ENCODE results near the gene CCDC188. TPM values are rescaled to one million over a fixed set of nuclear protein-coding genes. Genes with fewer than 3 reads are reported as not detected.

The CCDC188 gene
- total and polyA plus RNA-seq, 9 of the 15 experiments (the other 6 are each of a cell fraction or from before 2014, with no cell fraction given) = not detected

- peak; percentile 69 for TF ChIP-seq ZNF699 (CRISPR knock-in tag; IDR thresholded peaks at IDR 0.05; ENCODE audit: insufficient replicate concordance)
- TF ChIP-seq CAMTA2 (CRISPR knock-in tag; conservative IDR thresholded peaks at IDR 0.05) = 0 out of 2 replicates have a peak, but pooled peaks have one; percentile 82
- TF ChIP-seq KAT7 (CRISPR knock-in tag; IDR thresholded peaks at IDR 0.05; ENCODE audit: borderline replicate concordance) = no peak
- 0 out of 2 replicates have a peak, but pooled peaks have one; percentile 42 for TF ChIP-seq ZNF830 (CRISPR knock-in tag; IDR thresholded peaks at IDR 0.05)
- TF ChIP-seq ETS1 (conservative IDR thresholded peaks at IDR 0.05; ENCODE audit: control insufficient read depth, low read depth, low read length) = 0 out of 2 replicates have a peak, but pooled peaks have one; percentile 33
- 0 out of 2 replicates have a peak, but pooled peaks have one; percentile 59 for TF ChIP-seq SRSF3 (IDR thresholded peaks at IDR 0.05; ENCODE audit: insufficient read depth, low read length)
- 0 out of 2 replicates have a peak, but pooled peaks have one; percentile 18 for TF ChIP-seq BHLHE40 (IDR thresholded peaks at IDR 0.05; ENCODE audit: low read length)
- no peak for TF ChIP-seq NR1H2 (CRISPR knock-in tag; IDR thresholded peaks at IDR 0.05)
These were observed 20.5 kb downstream of the CCDC188 start (continued) for GRCh38 chr22:20130319-20130718.

- WGBS (ENCODE audit: insufficient coverage, low coverage, missing lambda C conversion rate) = 68% methylated on average over 3 of the region's 3 CpGs
- no peak overlapping the region for H3K4me2 ChIP-seq (ENCODE audit: insufficient read depth, low read length)
- intact Hi-C loops (cut with micrococcal nuclease) (loop anchor here (1.0 kb wide), 3 partner anchors 11 to 399 kb away; no protein-coding TSS in a partner anchor), in situ Hi-C loops (cut with MboI) (loop anchor here (5.0 kb wide), 1 partner anchor 157 kb away; no protein-coding TSS in a partner anchor)
- no peak overlapping the region for H3K27ac ChIP-seq (ENCODE audit: extremely low read depth, low read depth, low read length)
- POLR2A ChIA-PET = interaction anchor here (0.6 to 8.3 kb wide), 21 partner anchors 9 to 916 kb away, joined by 3 to 212 read pairs (median 4); partner anchors contain the start of genes GP1BB, RANBP1 and TRMT2A
- no peaks in the 10 kb centered on the region for H3K9me3 ChIP-seq (replicated peaks; ENCODE audit: control insufficient read depth, insufficient read depth, low read depth, low read length)
- H3K9me1 ChIP-seq (ENCODE audit: control insufficient read depth, insufficient read depth, low read length) = peaks cover 4% of the 10 kb centered on the region
- no peak overlapping the region for H2AFZ ChIP-seq (ENCODE audit: low read depth, low read length)
- peaks cover 36% of the 10 kb centered on the region; the same call in 2 of the 3 replicates for H3K36me3 ChIP-seq (ENCODE audit: control insufficient read depth, insufficient read depth, low read length)
- H3K9ac ChIP-seq (ENCODE audit: insufficient read depth in 1 of 2, low read depth in 2 of 2, low read length in 2 of 2) = no peak overlapping the region
- H3K79me2 ChIP-seq (ENCODE audit: control insufficient read depth, insufficient read depth, low read length) = peaks cover 24% of the 10 kb centered on the region
- CTCF ChIA-PET (ENCODE audit: low intra/inter-chr PET ratio) = interaction anchor here (0.5 to 5.8 kb wide), 9 partner anchors 10 to 535 kb away, joined by 3 to 80 read pairs (median 5); no protein-coding TSS in a partner anchor
- no peak overlapping the region for H3K4me3 ChIP-seq
- no peak for FAIRE-seq
- DNase-seq (ENCODE audit: extremely low read depth in 1 of 4, low spot score in 3 of 4) = no peak
- H3K27me3 ChIP-seq (ENCODE audit: control insufficient read depth in 2 of 2, insufficient read depth in 2 of 2, low read length in 2 of 2) = no peaks in the 10 kb centered on the region
- peaks cover 11 to 75% of the 10 kb centered on the region in 2 experiments for H3K4me1 ChIP-seq (replicated peaks in 1 of 2; ENCODE audit: control insufficient read depth in 2 of 2, insufficient read depth in 2 of 2, low read length in 2 of 2)
- no TSS peak for BruUV-seq (replicated peaks)
- no peak for TF ChIP-seq MEF2D (tag; conservative IDR thresholded peaks at IDR 0.05; ENCODE audit: low read depth)
- TF ChIP-seq ETS1 (conservative IDR thresholded peaks at IDR 0.05; ENCODE audit: control insufficient read depth, low read depth, low read length) = 0 out of 2 replicates have a peak, but pooled peaks have one; percentile 27
- peak in 2 of 3 experiments; percentile 50 to 64 for TF ChIP-seq YY1 (IDR thresholded peaks at IDR 0.05; ENCODE audit: borderline replicate concordance in 1 of 3, control insufficient read depth in 1 of 3, extremely low read depth in 1 of 3, insufficient read depth in 3 of 3, insufficient read length in 1 of 3, insufficient replicate concordance in 2 of 3, low read depth in 1 of 3, low read length in 2 of 3)
- no peak for TF ChIP-seq ZNF740 (CRISPR knock-in tag; IDR thresholded peaks at IDR 0.05)
- peak in 1 of 2 experiments; percentile 57; a peak in 2 of 4 replicates for TF ChIP-seq ZNF740 (tag; IDR thresholded peaks at IDR 0.05)
- no peak for TF ChIP-seq ZNF644 (tag; IDR thresholded peaks at IDR 0.05; ENCODE audit: low read depth)
- no peak for TF ChIP-seq DIDO1 (tag; IDR thresholded peaks at IDR 0.05; ENCODE audit: low read depth)
- TF ChIP-seq RBM14 (IDR thresholded peaks at IDR 0.05; ENCODE audit: borderline replicate concordance, insufficient read depth, low read depth, low read length) = peak; percentile 9; the same call in 1 of the 2 replicates
- TF ChIP-seq FOXK2 (conservative IDR thresholded peaks at IDR 0.05 in 1 of 2, IDR thresholded peaks at IDR 0.05 in 1 of 2; ENCODE audit: low read depth in 2 of 2) = no peak
- peaks cover 73% of the 10 kb centered on the region for H4K20me1 ChIP-seq (replicated peaks; ENCODE audit: control insufficient read depth, insufficient read depth, low read length)
- no peak for ATAC-seq
These were observed 21.2 kb downstream of the CCDC188 start for GRCh38 chr22:20129747-20130014.
